IMR-90 (cell line): ENCODE data around the gene ZBTB40. TPM values are rescaled to one million over a fixed set of nuclear protein-coding genes. Genes with fewer than 3 reads are reported as not detected.

Source experiments
- ATAC-seq: fragments of 200-7000 bp; cut with Tn5 transposase; 2 replicates; pipeline ENCODE4 v1.9.1; 2020; ENCODE audit warnings: low read depth, mild to moderate bottlenecking, moderate library complexity
- BruUV-seq: library from RNA; stranded (reverse); fragments of 400-500 nt; replicated peaks from 2 replicates; lab custom pipeline; 2021; lab: Mats Ljungman, UMichigan
- CTCF ChIA-PET: fragments of 300-600 bp; formaldehyde crosslinking; extraction: SDS; loops from one replicate; lab custom pipeline; 2021; ENCODE audit warnings: antibody characterized with exemption; lab: Yijun Ruan, JAX
- POLR2A ChIA-PET: fragments of 300-600 bp; sonication (Branson Sonifier 250); formaldehyde crosslinking; loops from one replicate; lab custom pipeline; 2022; ENCODE audit warnings: antibody characterized with exemption; ENCODE audit not compliant: unreplicated experiment; lab: Charles Lee
- DNase-seq: peaks from one replicate; pipeline ENCODE4 v3.0.0; 2013
- H2AFZ ChIP-seq: replicated peaks from 2 replicates; pipeline ENCODE3; 2013; ENCODE audit warnings: low read length, mild to moderate bottlenecking; ENCODE audit not compliant: poor library complexity
- H2AK5ac ChIP-seq: 2 replicates; pipeline ENCODE4 v1.6.1; 2013; ENCODE audit warnings: low read depth, low read length, inconsistent platforms
- H2AK9ac ChIP-seq: replicated peaks from 2 replicates; pipeline ENCODE3; 2013; ENCODE audit warnings: mild to moderate bottlenecking, low read depth, low read length, moderate library complexity; ENCODE audit not compliant: poor library complexity
- H2BK120ac ChIP-seq: 2 replicates; pipeline ENCODE4 v1.6.1; 2013; ENCODE audit warnings: low read depth, low read length, inconsistent platforms
- H2BK15ac ChIP-seq: 3 replicates; pipeline ENCODE4 v1.6.1; 2013; ENCODE audit warnings: low read depth, low read length, inconsistent platforms
- H2BK20ac ChIP-seq: 2 replicates; pipeline ENCODE4 v1.6.1; 2013; ENCODE audit warnings: low read depth, mild to moderate bottlenecking, inconsistent platforms, low read length, moderate library complexity
- H2BK5ac ChIP-seq: 2 replicates; pipeline ENCODE4 v1.6.1; 2013; ENCODE audit warnings: mild to moderate bottlenecking, low read depth, low read length, inconsistent platforms; ENCODE audit not compliant: poor library complexity, severe bottlenecking
- H3K14ac ChIP-seq: replicated peaks from 2 replicates; pipeline ENCODE4 v1.6.1; 2013; ENCODE audit warnings: low read depth, low read length, inconsistent platforms
- H3K18ac ChIP-seq: 2 replicates; pipeline ENCODE4 v1.6.1; 2013; ENCODE audit warnings: low read depth, low read length, control low read depth
- H3K23ac ChIP-seq: 2 replicates; pipeline ENCODE4 v1.6.1; 2013; ENCODE audit warnings: low read depth, low read length, inconsistent platforms
- H3K27ac ChIP-seq: 2 replicates; pipeline ENCODE4 v1.5.1; 2013; ENCODE audit warnings: mild to moderate bottlenecking, control low read depth, low read length; ENCODE audit not compliant: insufficient read depth
- H3K27me3 ChIP-seq: 2 replicates; pipeline ENCODE4 v1.6.1; 2013; ENCODE audit warnings: low read length; ENCODE audit not compliant: control insufficient read depth, insufficient read depth
- H3K36me3 ChIP-seq: 2 replicates; pipeline ENCODE4 v1.6.1; 2013; ENCODE audit warnings: low read length, mixed read lengths; ENCODE audit not compliant: control insufficient read depth, insufficient read depth
- H3K4ac ChIP-seq: 2 replicates; pipeline ENCODE4 v1.6.1; 2013; ENCODE audit warnings: low read depth, low read length, inconsistent platforms
- H3K4me1 ChIP-seq: 2 replicates; pipeline ENCODE4 v1.6.1; 2013; ENCODE audit warnings: low read length, mixed read lengths; ENCODE audit not compliant: control insufficient read depth, insufficient read depth
- H3K4me2 ChIP-seq: 2 replicates; pipeline ENCODE4 v1.6.1; 2013; ENCODE audit warnings: low read depth, mild to moderate bottlenecking, control low read depth, low read length, moderate library complexity
- H3K4me3 ChIP-seq: 2 replicates; pipeline ENCODE4 v1.5.1; 2013; ENCODE audit warnings: low read depth, mild to moderate bottlenecking, control low read depth, low read length, moderate library complexity; ENCODE audit not compliant: insufficient read depth
- H3K56ac ChIP-seq: 2 replicates; pipeline ENCODE4 v1.6.1; 2013; ENCODE audit warnings: low read length, inconsistent platforms; ENCODE audit not compliant: insufficient read depth; ENCODE audit errors: extremely low read depth
- H3K79me1 ChIP-seq, 2 experiments: 2 replicates each; pipeline ENCODE4 v1.6.1; 2013; ENCODE audit warnings: low read length in 2 of 2, inconsistent platforms in 1 of 2, low read depth in 1 of 2
- H3K9ac ChIP-seq: 2 replicates; pipeline ENCODE4 v1.6.1; 2013; ENCODE audit warnings: low read depth, low read length, control low read depth
- H3K9me1 ChIP-seq: 2 replicates; pipeline ENCODE4 v1.6.1; 2013; ENCODE audit warnings: low read length, inconsistent platforms; ENCODE audit not compliant: insufficient read depth
- H3K9me3 ChIP-seq: 2 replicates; pipeline ENCODE4 v1.6.1; 2013; ENCODE audit warnings: low read length; ENCODE audit not compliant: control insufficient read depth, insufficient read depth
- H4K20me1 ChIP-seq: 2 replicates; pipeline ENCODE4 v1.6.1; 2013; ENCODE audit warnings: low read length, inconsistent platforms; ENCODE audit not compliant: insufficient read depth
- H4K5ac ChIP-seq: 2 replicates; pipeline ENCODE4 v1.6.1; 2013; ENCODE audit warnings: mild to moderate bottlenecking, low read depth, low read length, control low read depth
- H4K8ac ChIP-seq, 2 experiments: 2 replicates each; pipeline ENCODE4 v1.6.1; 2013; ENCODE audit warnings: low read depth in 2 of 2, low read length in 2 of 2, control low read depth in 1 of 2, inconsistent platforms in 1 of 2
- H4K91ac ChIP-seq: 2 replicates; pipeline ENCODE4 v1.6.1; 2013; ENCODE audit warnings: low read depth, low read length, inconsistent platforms; ENCODE audit not compliant: insufficient read depth
- CEBPB ChIP-seq: IDR thresholded peaks from 2 replicates; pipeline ENCODE4 v1.6.1; 2012; ENCODE audit warnings: low read depth, low read length, improper control_type of control experiment
- CHD1 ChIP-seq: IDR thresholded peaks from 2 replicates; pipeline ENCODE4 v1.6.1; 2012; ENCODE audit warnings: low read depth, low read length, improper control_type of control experiment
- MAFK ChIP-seq: IDR thresholded peaks from 2 replicates; pipeline ENCODE4 v1.6.1; 2012; ENCODE audit warnings: low read depth, low read length, improper control_type of control experiment
- MAZ ChIP-seq: IDR thresholded peaks from 2 replicates; pipeline ENCODE4 v1.6.1; 2012; ENCODE audit warnings: low read depth, mild to moderate bottlenecking, low read length, improper control_type of control experiment, moderate library complexity, borderline replicate concordance
- MXI1 ChIP-seq: IDR thresholded peaks from 2 replicates; pipeline ENCODE4 v1.6.1; 2012; ENCODE audit warnings: low read depth, mild to moderate bottlenecking, low read length, moderate library complexity, borderline replicate concordance
- POLR2A ChIP-seq: IDR thresholded peaks from 2 replicates; pipeline ENCODE4 v1.6.1; 2012; ENCODE audit warnings: mild to moderate bottlenecking, low read depth, low read length
- RAD21 ChIP-seq: IDR thresholded peaks from 2 replicates; pipeline ENCODE4 v1.6.1; 2012; ENCODE audit warnings: low read length, improper control_type of control experiment
- RCOR1 ChIP-seq: IDR thresholded peaks from 2 replicates; pipeline ENCODE4 v1.6.1; 2012; ENCODE audit warnings: mild to moderate bottlenecking, low read length, improper control_type of control experiment; ENCODE audit not compliant: insufficient replicate concordance
- RFX5 ChIP-seq: IDR thresholded peaks from 2 replicates; pipeline ENCODE4 v1.8.0; 2012; ENCODE audit warnings: low read depth, mild to moderate bottlenecking, low read length, moderate library complexity
- WGBS, 2 experiments: methylation state at CpG; one replicate each; pipeline versions ENCODE4 v1.1.5 to v1.1.7; 2013; ENCODE audit warnings: missing lambda C conversion rate in 2 of 2; ENCODE audit not compliant: insufficient read length in 1 of 2; ENCODE audit errors: extremely low coverage in 2 of 2; 5-methylcytosine and 5-hydroxymethylcytosine counted together
- dilution Hi-C: fragments of 300-500 bp; cut with HindIII; formaldehyde crosslinking; loops from one replicate; pipeline ENCODE4 v1.14.3; 2018; ENCODE audit warnings: low sequenced_read_pairs; ENCODE audit not compliant: unreplicated experiment
- in situ Hi-C: fragments of 300-500 bp; cut with MboI; formaldehyde crosslinking; loops from 3 replicates; pipeline ENCODE4 v1.14.3; 2019; ENCODE audit warnings: low sequenced_read_pairs, inconsistent platforms, mixed read lengths
- intact Hi-C: fragments of 100-400 bp; cut with micrococcal nuclease; formaldehyde crosslinking; loops from 2 replicates; pipeline ENCODE4 v1.10.0; 2022
- polyA plus RNA-seq, 3 experiments: library from polyadenylated mRNA; depleted of rRNA; stranded (reverse); fragments of >200 nt; gene quantifications; 2 replicates each; pipeline ENCODE4 v1.2.3, GENCODE V29; 2012; ENCODE audit warnings: low replicate concordance in 1 of 3
- total RNA-seq: library from RNA; depleted of rRNA; stranded (reverse); fragments of >200 nt; gene quantifications from 2 replicates; pipeline ENCODE4 v1.2.3, GENCODE V29; 2012
- TF ChIP-seq, protein P1 (sequence below): fragments of 150-350 bp; IDR thresholded peaks from 2 replicates; pipeline ENCODE4 v1.6.1; 2017; ENCODE audit warnings: mild to moderate bottlenecking, antibody characterized with exemption, low read length, low read depth
- TF ChIP-seq, protein P2 (sequence below): fragments of 150-350 bp; IDR thresholded peaks from 2 replicates; pipeline ENCODE4 v1.6.1; 2016; ENCODE audit warnings: low read depth, mild to moderate bottlenecking, low read length, moderate library complexity, borderline replicate concordance

The ZBTB40 gene
- total and polyA plus RNA-seq, 2 of the 4 experiments (the other 2 are of a cell fraction), result 6.0 to 9.7 TPM

DNA sequence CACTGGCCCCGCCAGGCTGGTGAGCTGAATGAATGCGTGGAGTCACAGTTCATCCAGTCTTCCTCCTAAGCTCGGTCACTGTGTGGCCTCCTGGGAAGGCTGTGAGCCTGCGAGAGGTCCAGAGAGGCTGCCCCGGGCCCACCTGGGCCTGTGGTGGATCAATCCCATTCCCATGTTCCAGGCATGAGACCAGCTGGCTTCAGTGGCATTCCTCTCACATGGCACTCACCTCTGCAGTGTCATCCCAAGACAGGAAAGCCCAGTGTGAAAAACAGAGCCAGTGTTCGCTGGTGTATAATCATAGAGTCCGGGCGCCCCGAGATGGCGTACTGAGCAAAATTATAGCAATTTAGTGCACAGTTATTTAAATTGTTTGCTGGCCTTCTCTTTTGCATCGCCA lies 74.0 kb downstream of the ZBTB40 start:
- Histone ChIP-seq H2BK15ac (no peak overlapping the region), H3K9me3 (no peaks in the 10 kb centered on the region), H3K4ac (no peak overlapping the region), H3K23ac (no peak overlapping the region), H2AK9ac (no peak overlapping the region), H2AK5ac (no peak overlapping the region), H4K5ac (no peak overlapping the region), H3K18ac (no peak overlapping the region), H3K27me3 (no peaks in the 10 kb centered on the region), H3K56ac (no peak overlapping the region), H3K36me3 (peaks cover 42% of the 10 kb centered on the region), H3K4me1 (no peaks in the 10 kb centered on the region), H2BK120ac (no peak overlapping the region), H3K4me2 (no peak overlapping the region), H2BK20ac (no peak overlapping the region), H2AFZ (no peak overlapping the region), H4K91ac (no peak overlapping the region), H3K79me1 (no peaks in the 10 kb centered on the region), H2BK5ac (no peak overlapping the region), H3K27ac (no peak overlapping the region), H3K9ac (no peak overlapping the region), H3K9me1 (0 out of 2 replicates have a peak, but pooled peaks cover 5% of the 10 kb centered on the region), H4K20me1 (no peaks in the 10 kb centered on the region), H4K8ac (no peak overlapping the region), H3K14ac (no peak overlapping the region), H3K4me3 (no peak overlapping the region)
- TF ChIP-seq CEBPB, result no peak
- no peak for TF ChIP-seq MAZ
- TF ChIP-seq POLR2A, result no peak
- TF ChIP-seq, protein P1, sequence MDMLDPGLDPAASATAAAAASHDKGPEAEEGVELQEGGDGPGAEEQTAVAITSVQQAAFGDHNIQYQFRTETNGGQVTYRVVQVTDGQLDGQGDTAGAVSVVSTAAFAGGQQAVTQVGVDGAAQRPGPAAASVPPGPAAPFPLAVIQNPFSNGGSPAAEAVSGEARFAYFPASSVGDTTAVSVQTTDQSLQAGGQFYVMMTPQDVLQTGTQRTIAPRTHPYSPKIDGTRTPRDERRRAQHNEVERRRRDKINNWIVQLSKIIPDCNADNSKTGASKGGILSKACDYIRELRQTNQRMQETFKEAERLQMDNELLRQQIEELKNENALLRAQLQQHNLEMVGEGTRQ, result no peak
- TF ChIP-seq CHD1, result no peak
- no peak for TF ChIP-seq RFX5
- TF ChIP-seq MAFK, result no peak
- no peak for TF ChIP-seq RAD21
- TF ChIP-seq MXI1, result no peak
- TF ChIP-seq, protein P2, sequence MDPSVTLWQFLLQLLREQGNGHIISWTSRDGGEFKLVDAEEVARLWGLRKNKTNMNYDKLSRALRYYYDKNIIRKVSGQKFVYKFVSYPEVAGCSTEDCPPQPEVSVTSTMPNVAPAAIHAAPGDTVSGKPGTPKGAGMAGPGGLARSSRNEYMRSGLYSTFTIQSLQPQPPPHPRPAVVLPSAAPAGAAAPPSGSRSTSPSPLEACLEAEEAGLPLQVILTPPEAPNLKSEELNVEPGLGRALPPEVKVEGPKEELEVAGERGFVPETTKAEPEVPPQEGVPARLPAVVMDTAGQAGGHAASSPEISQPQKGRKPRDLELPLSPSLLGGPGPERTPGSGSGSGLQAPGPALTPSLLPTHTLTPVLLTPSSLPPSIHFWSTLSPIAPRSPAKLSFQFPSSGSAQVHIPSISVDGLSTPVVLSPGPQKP, result no peak
- no peak for TF ChIP-seq RCOR1
- ChIA-PET POLR2A (interaction anchor here (0.6 kb wide), 1 partner anchor 22 kb away, joined by 3 read pairs; no protein-coding TSS in a partner anchor), CTCF (interaction anchor here (0.7 kb wide), 1 partner anchor 12 kb away, joined by 3 read pairs; no protein-coding TSS in a partner anchor)
- no peak for ATAC-seq
- no peak for DNase-seq
- no TSS peak for BruUV-seq
- intact Hi-C loops (no loop called here), in situ Hi-C loops (no loop called here), dilution Hi-C loops (no loop called here)
- 100% methylated on average over 5 of the region's 11 CpGs; no CpG with 5 or more reads in 1 of the 2 experiments for WGBS, 2 experiments
